Measurements from ENCODE around the gene HMCN2.

DNA sequence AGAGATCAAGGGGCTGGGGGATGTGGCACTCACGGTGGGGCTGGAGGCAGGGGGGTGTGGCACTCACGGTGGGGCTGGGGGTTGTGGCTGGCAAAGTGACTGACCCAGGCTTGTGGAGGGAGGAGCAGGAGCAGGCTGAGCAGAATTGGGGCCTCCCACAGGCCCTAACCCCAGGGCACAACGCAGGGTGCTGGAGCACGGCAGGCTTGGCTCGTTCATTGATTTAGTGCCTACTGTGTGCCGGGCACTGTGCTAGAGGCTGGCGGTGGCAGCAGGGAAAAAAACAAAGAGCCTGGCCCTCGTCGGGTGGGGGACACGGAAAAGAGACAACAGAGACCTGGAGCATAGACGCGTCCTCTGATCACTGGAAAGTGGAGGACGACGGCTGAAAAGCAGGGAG is 80.9 kb downstream of the HMCN2 start:
- no peak for TF ChIP-seq CTCF (IDR thresholded peaks at IDR 0.05; ENCODE audit: extremely low read depth in 1 of 2, insufficient read depth in 1 of 2, low read depth in 1 of 2, low read length in 2 of 2)
- TF ChIP-seq EZH2 (IDR thresholded peaks at IDR 0.05; ENCODE audit: borderline replicate concordance, low read depth, low read length, severe bottlenecking): no peak
- TF ChIP-seq POLR2AphosphoS5 (IDR thresholded peaks at IDR 0.05; ENCODE audit: insufficient read depth, low read depth, low read length): no peak
- no peak for TF ChIP-seq POLR2A (IDR thresholded peaks at IDR 0.05; ENCODE audit: low read depth, low read length)
- no peak for TF ChIP-seq GATA2 (IDR thresholded peaks at IDR 0.05; ENCODE audit: insufficient read depth, insufficient read length, low read depth, low read length)
- TF ChIP-seq JUN (IDR thresholded peaks at IDR 0.05; ENCODE audit: borderline replicate concordance, insufficient read depth, insufficient read length, low read depth): no peak
- no peak for TF ChIP-seq FOS (IDR thresholded peaks at IDR 0.05; ENCODE audit: borderline replicate concordance, insufficient read depth, low read length)
